Measurements from ENCODE around the gene PARP16.

PARP16 gene

DNA sequence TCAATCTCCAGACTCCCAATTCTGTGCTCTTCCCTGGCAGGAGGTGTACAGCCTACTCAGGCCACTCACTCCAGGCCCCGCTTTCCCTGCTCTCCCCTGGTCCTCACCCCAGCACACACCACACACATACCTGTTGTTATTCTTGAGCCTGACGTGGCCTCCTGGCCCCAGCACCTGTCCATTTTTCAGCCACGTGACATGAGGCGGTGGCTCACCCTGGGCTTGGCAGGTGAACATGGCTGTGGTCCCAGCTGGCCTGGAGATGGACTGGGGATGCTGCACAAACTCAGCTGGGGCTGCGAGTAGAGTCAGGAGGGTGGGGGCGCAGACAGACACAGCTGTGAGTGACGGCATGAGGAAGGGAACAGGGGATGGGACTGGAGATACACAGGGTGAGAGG is 45.1 kb upstream of the PARP16 start:
- TF ChIP-seq EZH2 (IDR thresholded peaks at IDR 0.05; ENCODE audit: borderline replicate concordance, low read length) = no peak
- TF ChIP-seq, protein P1, sequence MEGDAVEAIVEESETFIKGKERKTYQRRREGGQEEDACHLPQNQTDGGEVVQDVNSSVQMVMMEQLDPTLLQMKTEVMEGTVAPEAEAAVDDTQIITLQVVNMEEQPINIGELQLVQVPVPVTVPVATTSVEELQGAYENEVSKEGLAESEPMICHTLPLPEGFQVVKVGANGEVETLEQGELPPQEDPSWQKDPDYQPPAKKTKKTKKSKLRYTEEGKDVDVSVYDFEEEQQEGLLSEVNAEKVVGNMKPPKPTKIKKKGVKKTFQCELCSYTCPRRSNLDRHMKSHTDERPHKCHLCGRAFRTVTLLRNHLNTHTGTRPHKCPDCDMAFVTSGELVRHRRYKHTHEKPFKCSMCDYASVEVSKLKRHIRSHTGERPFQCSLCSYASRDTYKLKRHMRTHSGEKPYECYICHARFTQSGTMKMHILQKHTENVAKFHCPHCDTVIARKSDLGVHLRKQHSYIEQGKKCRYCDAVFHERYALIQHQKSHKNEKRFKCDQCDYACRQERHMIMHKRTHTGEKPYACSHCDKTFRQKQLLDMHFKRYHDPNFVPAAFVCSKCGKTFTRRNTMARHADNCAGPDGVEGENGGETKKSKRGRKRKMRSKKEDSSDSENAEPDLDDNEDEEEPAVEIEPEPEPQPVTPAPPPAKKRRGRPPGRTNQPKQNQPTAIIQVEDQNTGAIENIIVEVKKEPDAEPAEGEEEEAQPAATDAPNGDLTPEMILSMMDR (IDR thresholded peaks at IDR 0.05; ENCODE audit: low read length) = no peak

DNA sequence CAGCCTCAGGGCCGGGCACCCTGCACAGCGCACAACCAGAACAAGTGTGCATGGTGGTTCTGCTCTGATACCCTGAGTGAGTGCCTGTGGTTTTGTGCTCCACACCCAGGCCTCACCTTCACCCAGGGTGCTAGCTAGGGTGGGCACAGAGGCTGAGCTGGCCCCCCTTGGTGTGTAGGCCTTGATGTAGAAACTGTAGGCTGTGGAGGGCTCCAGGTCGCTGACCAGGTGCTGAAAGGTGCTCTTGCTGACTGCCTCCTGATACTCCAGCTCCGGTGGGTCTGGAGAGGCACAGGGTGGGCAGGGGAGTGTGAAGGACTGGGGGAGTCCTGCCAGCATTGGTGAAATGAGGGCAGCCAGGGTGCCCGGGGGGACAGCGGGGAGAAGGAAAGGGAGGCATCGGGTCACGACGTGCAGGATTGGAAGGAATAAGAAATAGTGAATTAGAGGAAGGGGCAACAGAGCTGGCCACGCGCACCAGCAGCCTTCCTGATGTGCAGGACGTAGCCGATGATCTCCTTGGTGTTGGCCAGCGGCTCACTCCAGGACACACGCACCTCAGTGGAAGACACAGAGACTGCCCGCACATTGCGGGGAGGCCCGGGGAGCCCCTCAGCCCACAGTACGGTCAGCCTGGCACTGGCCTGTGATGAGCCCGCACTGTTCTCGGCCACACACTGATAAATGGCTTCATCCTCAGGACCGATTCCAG is 44.4 kb upstream of the PARP16 start:
- H3K27me3 ChIP-seq (ENCODE audit: insufficient read depth, low read length) = peaks cover 20% of the 10 kb centered on the region; the same call in 1 of the 2 replicates
- H3K27ac ChIP-seq (ENCODE audit: low read depth, low read length, poor library complexity, severe bottlenecking) = no peak overlapping the region
- H3K4me2 ChIP-seq (ENCODE audit: low read length) = no peak overlapping the region
- no peaks in the 10 kb centered on the region for H3K9me2 ChIP-seq (ENCODE audit: low read depth, low read length)
- H3K79me2 ChIP-seq (ENCODE audit: insufficient read depth, low read length) = no peaks in the 10 kb centered on the region
- no peak overlapping the region for H3K9ac ChIP-seq (ENCODE audit: low read length)
- TF ChIP-seq EZH2 (IDR thresholded peaks at IDR 0.05; ENCODE audit: borderline replicate concordance, low read length) = no peak
- H3F3A ChIP-seq (ENCODE audit: insufficient read depth, low read length) = no peaks in the 10 kb centered on the region
- no peaks in the 10 kb centered on the region for H4K20me1 ChIP-seq (ENCODE audit: insufficient read depth, low read length)
- H3K4me1 ChIP-seq (ENCODE audit: insufficient read depth, low read length, severe bottlenecking) = no peaks in the 10 kb centered on the region
- no peaks in the 10 kb centered on the region for H3K9me3 ChIP-seq (ENCODE audit: low read length)
- no peak overlapping the region for H2AFZ ChIP-seq (ENCODE audit: low read length)
- H3K36me3 ChIP-seq (ENCODE audit: insufficient read depth, low read length) = no peaks in the 10 kb centered on the region
- no peak overlapping the region for H3K4me3 ChIP-seq (ENCODE audit: low read depth, low read length, poor library complexity, severe bottlenecking)

More for the DNA sequence above, 45.1 kb upstream of the PARP16 start:
- Histone ChIP-seq H3K4me3 (ENCODE audit: low read depth, low read length, poor library complexity, severe bottlenecking) (no peak overlapping the region), H3K27me3 (ENCODE audit: insufficient read depth, low read length) (peaks cover 19% of the 10 kb centered on the region; the same call in 1 of the 2 replicates), H2AFZ (ENCODE audit: low read length) (no peak overlapping the region), H3K9ac (ENCODE audit: low read length) (no peak overlapping the region), H3K9me3 (ENCODE audit: low read length) (no peaks in the 10 kb centered on the region), H3K4me1 (ENCODE audit: insufficient read depth, low read length, severe bottlenecking) (peaks cover 2% of the 10 kb centered on the region), H4K20me1 (ENCODE audit: insufficient read depth, low read length) (no peaks in the 10 kb centered on the region), H3K36me3 (ENCODE audit: insufficient read depth, low read length) (no peaks in the 10 kb centered on the region), H3K27ac (ENCODE audit: low read depth, low read length, poor library complexity, severe bottlenecking) (no peak overlapping the region), H3K4me2 (ENCODE audit: low read length) (no peak overlapping the region), H3K79me2 (ENCODE audit: insufficient read depth, low read length) (no peaks in the 10 kb centered on the region), H3K9me2 (ENCODE audit: low read depth, low read length) (no peaks in the 10 kb centered on the region), H3F3A (ENCODE audit: insufficient read depth, low read length) (no peaks in the 10 kb centered on the region)

DNA sequence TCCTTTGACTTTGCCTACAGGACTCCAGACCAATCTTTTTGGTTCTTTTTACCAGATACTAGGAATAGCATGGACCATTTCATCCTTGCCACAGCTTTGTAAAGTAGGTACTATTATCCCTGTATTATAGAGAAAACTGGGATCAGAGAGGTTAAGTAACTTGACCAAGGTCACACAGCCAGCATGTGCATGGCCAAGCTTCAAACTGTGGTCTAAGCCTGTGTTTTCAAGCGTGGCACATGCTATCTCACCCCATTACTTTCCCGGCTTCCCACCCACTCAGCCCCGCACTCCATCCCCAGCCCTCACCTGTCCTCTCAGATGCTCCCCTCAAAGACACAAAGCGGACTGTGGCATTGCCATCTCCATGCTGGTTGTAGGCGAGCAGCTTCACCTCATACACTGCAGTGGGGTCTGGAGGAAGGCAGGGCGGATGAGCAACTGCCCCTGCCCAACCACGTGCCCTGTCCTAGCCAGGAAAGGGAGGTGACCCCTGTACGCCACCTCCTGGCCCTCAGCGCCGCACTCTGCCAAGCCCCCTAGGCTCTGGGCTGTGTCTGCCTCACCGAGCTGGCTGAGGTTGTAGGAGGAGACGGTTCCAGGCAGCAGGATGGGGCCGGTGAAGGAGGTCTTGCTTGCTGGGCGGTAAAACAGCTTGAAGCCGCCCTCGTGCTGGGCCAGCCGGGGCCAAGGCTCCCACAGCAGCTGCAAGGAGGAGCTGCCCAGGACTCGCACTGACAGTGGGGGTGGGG is 43.5 kb upstream of the PARP16 start:
- Histone ChIP-seq H3K4me3 (ENCODE audit: low read depth, low read length, poor library complexity, severe bottlenecking) (no peak overlapping the region), H3K27me3 (ENCODE audit: insufficient read depth, low read length) (peaks cover 15% of the 10 kb centered on the region; the same call in 1 of the 2 replicates), H4K20me1 (ENCODE audit: insufficient read depth, low read length) (no peaks in the 10 kb centered on the region), H3K4me2 (ENCODE audit: low read length) (no peak overlapping the region), H3K9ac (ENCODE audit: low read length) (no peak overlapping the region), H3K36me3 (ENCODE audit: insufficient read depth, low read length) (no peaks in the 10 kb centered on the region), H3K4me1 (ENCODE audit: insufficient read depth, low read length, severe bottlenecking) (no peaks in the 10 kb centered on the region), H3K9me3 (ENCODE audit: low read length) (no peaks in the 10 kb centered on the region), H3F3A (ENCODE audit: insufficient read depth, low read length) (no peaks in the 10 kb centered on the region), H3K27ac (ENCODE audit: low read depth, low read length, poor library complexity, severe bottlenecking) (no peak overlapping the region), H3K9me2 (ENCODE audit: low read depth, low read length) (no peaks in the 10 kb centered on the region), H3K79me2 (ENCODE audit: insufficient read depth, low read length) (no peaks in the 10 kb centered on the region), H2AFZ (ENCODE audit: low read length) (no peak overlapping the region)
- no peak for TF ChIP-seq EZH2 (IDR thresholded peaks at IDR 0.05; ENCODE audit: borderline replicate concordance, low read length)
- TF ChIP-seq, protein P1 (IDR thresholded peaks at IDR 0.05; ENCODE audit: low read length) = no peak
